Hepatocyte (in vitro differentiated cells): ENCODE measurements around the gene C4orf46. TPM values are rescaled to one million over a fixed set of nuclear protein-coding genes. Genes with fewer than 3 reads are reported as not detected.

Source experiments
- DNase-seq: peaks from one replicate; pipeline ENCODE4 v3.0.0-alpha.2; 2016; ENCODE audit warnings: low spot score
- H2AFZ ChIP-seq: fragments of 200-600 bp; sonication (generic); 2 replicates; pipeline ENCODE4 v1.6.0; 2016; ENCODE audit warnings: antibody characterized with exemption, mild to moderate bottlenecking
- H3K27ac ChIP-seq: fragments of 200-600 bp; sonication (generic); 2 replicates; pipeline ENCODE4 v1.5.1; 2016; ENCODE audit warnings: mild to moderate bottlenecking
- H3K27me3 ChIP-seq: fragments of 200-600 bp; sonication (generic); 2 replicates; pipeline ENCODE4 v1.6.1; 2016
- H3K36me3 ChIP-seq: fragments of 200-600 bp; sonication (generic); replicated peaks from 2 replicates; pipeline ENCODE4 v1.5.1; 2016; ENCODE audit warnings: low read depth; ENCODE audit not compliant: insufficient read depth
- H3K4me1 ChIP-seq: fragments of 200-600 bp; sonication (generic); 2 replicates; pipeline ENCODE4 v1.5.1; 2016; ENCODE audit warnings: mild to moderate bottlenecking, moderate library complexity; ENCODE audit not compliant: insufficient read depth
- H3K4me2 ChIP-seq: fragments of 200-600 bp; sonication (generic); 2 replicates; pipeline ENCODE4 v1.6.0; 2016
- H3K4me3 ChIP-seq: fragments of 200-600 bp; sonication (generic); 2 replicates; pipeline ENCODE4 v1.5.1; 2016; ENCODE audit warnings: mild to moderate bottlenecking
- H3K79me2 ChIP-seq: fragments of 200-600 bp; sonication (generic); 2 replicates; pipeline ENCODE4 v1.6.0; 2017; ENCODE audit warnings: mild to moderate bottlenecking
- H3K9me2 ChIP-seq: fragments of 200-600 bp; sonication (generic); replicated peaks from 2 replicates; pipeline ENCODE4 v1.6.0; 2017; ENCODE audit warnings: mild to moderate bottlenecking; ENCODE audit not compliant: insufficient read depth
- H3K9me3 ChIP-seq: fragments of 200-600 bp; sonication (generic); 2 replicates; pipeline ENCODE4 v1.5.1; 2016; ENCODE audit warnings: low read depth, mild to moderate bottlenecking
- H4K20me1 ChIP-seq: fragments of 200-600 bp; sonication (generic); 2 replicates; pipeline ENCODE4 v1.6.0; 2016; ENCODE audit warnings: mild to moderate bottlenecking; ENCODE audit not compliant: insufficient read depth, poor library complexity, severe bottlenecking
- CTCF ChIP-seq: fragments of 200-600 bp; sonication (generic); IDR thresholded peaks from 2 replicates; pipeline ENCODE4 v1.5.1; 2016; ENCODE audit warnings: antibody characterized with exemption, mild to moderate bottlenecking; ENCODE audit not compliant: poor library complexity
- EZH2 ChIP-seq: fragments of 200-600 bp; sonication (generic); IDR thresholded peaks from 2 replicates; pipeline ENCODE4 v1.6.1; 2016; ENCODE audit warnings: antibody characterized with exemption, mild to moderate bottlenecking, borderline replicate concordance
- EZH2phosphoT487 ChIP-seq: fragments of 200-600 bp; sonication (generic); IDR thresholded peaks from one replicate; pipeline ENCODE4 v1.6.1; 2018; ENCODE audit warnings: antibody characterized with exemption, mild to moderate bottlenecking, low read depth, moderate library complexity; ENCODE audit not compliant: unreplicated experiment, severe bottlenecking
- WGBS: methylation state at CpG from one replicate; pipeline ENCODE4 v1.1.6; 2016; ENCODE audit warnings: low lambda C conversion rate; ENCODE audit errors: missing lambda C conversion rate; 5-methylcytosine and 5-hydroxymethylcytosine counted together
- polyA plus RNA-seq: library from polyadenylated mRNA; unstranded; fragments of >200 nt; fragmentation: Nextera tagmentation; extraction: Ambion mirVana; gene quantifications from 2 replicates; pipeline ENCODE4 v1.2.1, GENCODE V29; 2016
- total RNA-seq: library from RNA; depleted of rRNA; stranded (reverse); fragments of >200 nt; gene quantifications from 2 replicates; pipeline ENCODE4 v1.2.3, GENCODE V29; 2014

Gene C4orf46
- total and polyA plus RNA-seq, 2 experiments from 2014 or later = 9.5 to 18.3 TPM

DNA sequence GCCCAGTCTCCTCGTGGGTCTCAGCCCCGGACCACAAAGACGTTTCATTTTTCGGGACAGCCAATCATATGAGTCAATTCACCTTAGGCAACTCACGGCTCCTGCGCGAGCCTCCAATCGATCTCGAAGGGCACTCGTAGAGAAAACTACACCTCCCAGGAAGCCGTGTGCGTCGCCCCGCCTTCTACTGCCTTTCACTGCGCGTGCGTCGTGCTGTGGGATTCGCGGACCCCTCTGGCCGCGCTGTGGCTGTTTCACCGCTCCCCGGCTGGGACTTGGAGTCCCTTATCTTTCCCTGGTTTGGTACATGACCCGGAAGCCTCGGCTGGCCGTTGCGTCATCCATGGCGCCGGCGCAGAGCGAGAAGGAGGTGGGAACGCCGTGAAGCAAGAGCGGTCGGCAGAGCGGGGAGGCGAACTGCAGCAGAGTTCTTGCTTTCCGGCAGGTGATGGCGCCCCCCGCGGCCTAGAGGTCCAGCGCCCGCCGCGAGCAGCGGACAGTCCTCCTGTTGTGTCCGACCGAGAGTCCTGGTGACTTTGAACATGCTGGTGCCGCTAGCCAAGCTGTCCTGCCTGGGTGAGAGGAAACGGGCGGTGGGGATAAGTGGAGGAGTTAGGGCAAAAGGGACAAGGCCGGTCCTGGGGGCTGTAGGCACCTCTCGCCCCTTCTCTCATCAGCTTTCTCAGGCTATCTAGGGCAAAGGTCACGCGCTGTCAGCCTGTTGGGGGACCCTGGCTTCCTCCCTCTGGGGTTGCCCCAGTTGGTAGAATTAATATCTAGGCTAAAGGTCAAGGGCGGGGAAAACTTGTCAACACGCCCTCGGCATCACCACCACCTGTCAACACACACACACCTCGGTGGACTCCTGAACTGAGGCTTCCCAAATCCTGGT lies 474 bp upstream of the C4orf46 start, which contains the start of gene ETFDH:
ETFDH (plus strand) TSS at position 382 of the 892 bp plus-strand sequence; CDS start at position 543, 161 bp downstream.
- Histone ChIP-seq H3K79me2 (peaks cover 53% of the 10 kb centered on the region), H3K9me3 (no peaks in the 10 kb centered on the region), H3K9me2 (no peaks in the 10 kb centered on the region), H2AFZ (peak within 1 kb of the TSS; percentile 56), H3K4me2 (peak within 1 kb of the TSS; percentile 90), H3K27me3 (no peaks in the 10 kb centered on the region), H3K4me1 (peaks cover 4% of the 10 kb centered on the region), H3K27ac (peak within 1 kb of the TSS; percentile 87), H4K20me1 (no peaks in the 10 kb centered on the region), H3K4me3 (peak within 1 kb of the TSS; percentile 37), H3K36me3 (no peaks in the 10 kb centered on the region)
- TF ChIP-seq CTCF = peak; percentile 68
- no peak for TF ChIP-seq EZH2phosphoT487
- no peak for TF ChIP-seq EZH2
- peak; percentile 99 for DNase-seq
- WGBS = 1% methylated on average over 60 of the region's 60 CpGs

DNA sequence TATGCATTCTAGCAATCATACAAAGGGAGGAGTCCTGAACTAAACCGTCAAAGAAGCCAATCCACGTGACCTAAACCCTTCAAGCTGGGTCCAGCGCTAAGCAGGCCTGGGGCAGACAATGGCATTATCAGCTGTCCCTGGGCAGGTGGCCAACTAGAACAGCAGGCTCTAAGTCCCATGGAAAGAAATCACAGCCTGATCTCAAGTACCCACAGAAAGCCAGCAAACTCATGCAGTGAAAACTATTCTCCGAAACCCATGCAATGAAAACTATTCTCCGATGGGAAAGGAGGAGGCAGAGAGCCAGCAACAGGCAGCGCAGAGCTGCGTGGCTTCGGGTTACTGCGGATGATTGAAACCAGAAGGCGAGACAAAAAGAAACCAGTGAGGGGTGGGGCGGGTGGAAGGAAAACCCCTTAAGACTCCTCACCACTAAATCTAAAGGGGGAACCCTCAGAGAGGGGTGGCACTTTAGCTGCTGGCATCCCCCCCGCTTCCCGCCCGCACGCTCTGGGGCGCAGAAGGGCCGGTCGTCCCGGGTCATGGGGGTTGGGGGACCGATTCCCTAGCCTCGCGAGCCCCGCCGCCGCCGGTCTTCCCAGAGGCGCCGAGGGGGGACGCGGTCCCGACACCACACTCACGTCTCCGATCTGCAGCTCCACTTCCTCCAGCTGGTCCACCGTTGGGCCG lies 567 bp downstream of the C4orf46 start:
- peaks cover 4% of the 10 kb centered on the region for H3K4me1 ChIP-seq
- peak; percentile 85 for DNase-seq
- H2AFZ ChIP-seq = peak overlapping the region; percentile 56
- no peaks in the 10 kb centered on the region for H3K27me3 ChIP-seq
- no peaks in the 10 kb centered on the region for H4K20me1 ChIP-seq
- no peaks in the 10 kb centered on the region for H3K9me3 ChIP-seq
- WGBS = under 1% methylated on average over 35 of the region's 35 CpGs
- no peak for TF ChIP-seq EZH2
- no peak for TF ChIP-seq EZH2phosphoT487
- no peak for TF ChIP-seq CTCF
- H3K36me3 ChIP-seq = no peaks in the 10 kb centered on the region
- peak overlapping the region; percentile 87 for H3K27ac ChIP-seq
- peak overlapping the region; percentile 37 for H3K4me3 ChIP-seq
- peaks cover 57% of the 10 kb centered on the region for H3K79me2 ChIP-seq
- no peaks in the 10 kb centered on the region for H3K9me2 ChIP-seq
- peak overlapping the region; percentile 90 for H3K4me2 ChIP-seq

DNA sequence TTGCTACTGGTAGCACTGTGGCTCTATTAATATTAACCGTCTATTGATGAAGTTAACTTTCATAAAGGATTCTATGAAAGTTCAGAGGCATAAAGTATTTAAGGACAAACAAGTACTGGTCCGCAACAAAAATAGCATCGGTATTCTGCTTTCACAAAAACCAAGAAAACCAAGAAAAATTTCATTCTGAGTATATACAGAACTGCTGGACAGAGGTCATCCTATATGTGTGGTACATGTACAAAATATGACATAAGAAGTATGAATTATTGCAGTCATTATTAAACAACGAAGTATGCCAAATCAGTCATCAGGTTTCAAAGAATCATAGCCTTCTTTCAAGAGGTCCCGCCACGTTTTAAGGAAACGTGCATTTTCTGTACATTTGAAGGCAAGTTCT lies 2.4 kb downstream of the C4orf46 start:
- no peak overlapping the region for H3K27ac ChIP-seq
- no peak overlapping the region for H2AFZ ChIP-seq
- no peaks in the 10 kb centered on the region for H4K20me1 ChIP-seq
- H3K4me2 ChIP-seq = no peak overlapping the region
- no peaks in the 10 kb centered on the region for H3K9me2 ChIP-seq
- 95% methylated on average over 7 of the region's 7 CpGs for WGBS
- no peak for DNase-seq
- peaks cover 4% of the 10 kb centered on the region for H3K4me1 ChIP-seq
- no peaks in the 10 kb centered on the region for H3K36me3 ChIP-seq
- TF ChIP-seq EZH2phosphoT487 (no peak), EZH2 (no peak)
- no peaks in the 10 kb centered on the region for H3K27me3 ChIP-seq
- no peaks in the 10 kb centered on the region for H3K9me3 ChIP-seq
- H3K79me2 ChIP-seq = peaks cover 50% of the 10 kb centered on the region
- H3K4me3 ChIP-seq = no peak overlapping the region
